Cortex of kidney (tissue), 1 donor: ENCODE data around the gene EXOSC5.
A peak's percentile ranks its signal among the peaks of the same experiment; 100 is the strongest.
"Not testable (repeated sequence)": the region's sequence is repeated elsewhere in the genome, so short reads cannot be mapped to it uniquely, and the experiment has no call there.

ENCODE experiments used
- DNase-seq: peaks from one replicate; lab custom pipeline; 2025; lab: John Stamatoyannopoulos, UW

EXOSC5 gene

DNA sequence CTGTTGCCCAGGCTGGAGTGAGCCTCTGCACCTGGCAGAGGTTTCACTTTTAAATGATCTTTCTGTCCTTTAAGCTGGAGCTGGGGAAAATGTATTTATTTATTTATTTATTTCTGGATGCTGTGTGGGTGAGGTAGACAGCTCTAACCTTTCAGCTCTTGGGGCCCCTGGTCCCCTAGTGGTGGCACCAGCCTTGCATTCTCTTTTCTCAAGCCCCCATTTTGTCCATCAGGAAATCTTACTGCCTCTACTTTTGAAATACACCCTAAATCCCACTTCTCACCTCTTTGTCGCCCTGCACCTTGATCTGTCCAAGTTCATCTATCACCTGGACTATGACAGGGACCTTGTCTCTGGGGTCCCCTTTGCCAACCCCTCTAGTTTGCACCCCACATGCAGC is 31.1 kb downstream of the EXOSC5 start:
- no peak for DNase-seq

DNA sequence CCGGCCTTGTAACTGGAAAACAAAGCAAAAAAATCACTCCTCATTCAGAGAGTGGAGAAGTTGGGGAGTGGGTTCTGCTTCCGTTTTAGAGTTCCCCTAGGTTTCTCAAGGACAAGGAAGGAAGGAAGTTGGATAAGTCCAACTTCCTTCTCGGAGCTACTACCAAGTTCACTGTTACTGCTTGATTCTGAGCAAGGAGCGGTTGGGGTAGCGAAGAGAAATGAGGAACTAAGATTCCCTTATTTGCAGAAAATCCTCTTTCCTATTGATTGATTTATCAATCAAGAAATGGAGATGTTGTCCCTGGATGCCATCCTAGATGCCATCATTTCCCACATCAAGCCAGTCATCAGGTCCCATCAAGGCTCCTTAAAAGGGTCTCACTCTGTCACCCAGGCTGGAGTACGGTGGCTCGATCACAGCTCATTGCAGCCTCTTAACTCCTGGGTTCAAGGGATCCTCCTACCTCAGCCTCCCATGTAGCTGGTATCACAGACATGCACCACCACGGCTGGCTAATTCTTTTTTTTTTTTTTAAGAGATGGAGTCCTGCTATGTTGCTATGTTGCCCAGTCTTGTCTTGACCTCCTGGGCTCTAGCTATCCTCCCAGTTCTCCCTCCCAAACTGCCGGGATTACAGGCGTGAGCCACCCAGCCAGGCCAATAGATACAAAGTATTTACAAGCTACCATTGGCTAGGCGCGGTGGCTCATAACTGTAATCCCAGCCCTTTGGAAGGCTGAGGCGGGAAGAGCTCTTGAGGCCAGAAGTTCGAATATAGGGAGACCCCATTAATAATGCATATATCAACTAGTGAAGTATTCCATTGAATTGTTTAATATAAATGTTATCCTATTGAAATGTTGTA is 32.4 kb downstream of the EXOSC5 start:
- DNase-seq = no peak

DNA sequence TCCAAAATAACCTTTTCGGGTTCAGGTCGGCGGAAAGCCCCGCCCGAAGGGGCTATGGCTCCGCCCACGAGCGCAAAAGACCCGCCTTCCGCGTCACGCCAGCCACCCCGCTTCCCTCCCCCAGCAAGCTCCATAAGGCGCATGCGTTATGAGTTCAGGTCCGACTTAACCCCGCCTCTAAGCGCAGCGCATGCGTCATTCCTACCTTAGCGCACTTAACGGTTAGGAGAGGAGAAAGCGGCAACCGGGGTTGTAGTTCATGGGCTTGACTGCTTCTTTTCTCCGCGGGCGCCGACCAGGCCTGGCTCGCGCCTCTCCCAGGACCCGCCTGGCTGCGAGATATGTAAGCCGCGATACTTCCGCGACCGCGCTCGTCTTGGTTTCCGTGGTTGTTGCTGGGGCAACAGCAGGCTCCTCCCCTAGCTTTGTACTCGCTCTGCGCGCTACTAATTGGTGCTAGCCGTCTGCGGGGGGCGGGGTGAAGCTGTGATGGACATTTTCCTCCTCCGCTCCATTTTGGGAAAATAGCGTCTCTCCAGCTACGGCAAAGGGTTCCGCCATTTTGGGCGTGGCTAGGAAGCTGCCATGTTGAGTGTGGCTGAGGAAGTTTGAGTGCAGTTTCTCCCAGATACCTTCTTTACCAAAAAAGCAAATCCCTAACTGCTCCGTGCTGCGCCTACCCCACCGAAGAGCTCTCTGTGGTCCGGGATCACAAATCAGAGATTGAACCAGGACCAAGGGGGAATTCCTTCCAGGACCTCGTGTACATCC is 33.2 kb downstream of the EXOSC5 start, which contains the start of gene B9D2:
TSS of gene B9D2 (minus strand) at position 397 of the 771 bp plus-strand sequence. CDS start 630 bp downstream, outside the sequence.
- peak; percentile 99 for DNase-seq

DNA sequence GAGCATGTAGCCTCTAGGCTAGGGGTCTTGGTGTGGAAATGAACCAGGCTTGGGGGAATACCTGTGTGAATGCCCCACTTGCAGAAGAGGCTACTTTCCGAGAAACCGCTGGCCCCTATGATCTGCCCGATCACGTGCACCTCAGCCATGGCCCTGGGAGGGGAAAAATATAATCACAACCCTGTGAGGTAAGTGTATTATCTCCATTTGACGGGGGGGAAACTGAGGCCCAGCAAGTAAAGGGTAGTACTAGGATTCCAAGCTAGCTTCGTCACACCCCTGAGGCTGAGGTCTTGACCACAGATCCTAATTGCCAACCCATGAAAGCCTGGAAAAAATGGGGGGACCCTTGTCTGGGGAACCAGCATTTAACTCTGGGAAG is 33.8 kb downstream of the EXOSC5 start:
- DNase-seq = no peak

DNA sequence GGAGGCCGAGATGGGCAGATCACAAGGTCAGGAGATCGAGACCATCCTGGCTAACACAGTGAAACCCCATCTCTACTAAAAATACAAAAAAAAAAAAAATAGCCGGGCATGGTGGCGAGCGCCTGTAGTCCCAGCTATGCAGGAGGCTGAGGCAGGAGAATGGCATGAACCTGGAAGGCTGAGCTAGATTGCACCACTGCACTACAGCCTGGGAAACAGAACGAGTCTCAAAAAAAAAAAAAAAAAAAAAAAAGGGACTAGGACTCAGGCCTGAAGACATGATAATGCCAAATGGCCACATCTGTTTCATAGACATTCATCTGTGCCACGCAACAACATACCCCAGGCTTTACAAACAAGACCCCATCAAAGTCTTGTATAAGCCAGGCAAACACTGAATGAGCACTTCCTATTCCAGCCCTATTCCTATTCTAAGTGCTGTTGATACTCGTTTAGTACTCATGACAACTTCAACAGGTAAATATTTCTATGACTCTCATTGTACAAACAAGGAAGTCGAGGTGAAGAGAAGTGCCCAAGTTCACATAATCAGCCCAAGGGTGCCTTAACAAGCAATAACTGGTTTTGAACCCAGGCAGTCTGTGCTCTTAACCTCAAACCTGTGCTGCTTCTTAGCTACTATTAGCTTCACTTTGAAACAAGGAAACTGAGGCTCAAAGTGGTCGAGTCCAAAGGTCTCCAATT is 34.9 kb downstream of the EXOSC5 start:
- DNase-seq = no peak

DNA sequence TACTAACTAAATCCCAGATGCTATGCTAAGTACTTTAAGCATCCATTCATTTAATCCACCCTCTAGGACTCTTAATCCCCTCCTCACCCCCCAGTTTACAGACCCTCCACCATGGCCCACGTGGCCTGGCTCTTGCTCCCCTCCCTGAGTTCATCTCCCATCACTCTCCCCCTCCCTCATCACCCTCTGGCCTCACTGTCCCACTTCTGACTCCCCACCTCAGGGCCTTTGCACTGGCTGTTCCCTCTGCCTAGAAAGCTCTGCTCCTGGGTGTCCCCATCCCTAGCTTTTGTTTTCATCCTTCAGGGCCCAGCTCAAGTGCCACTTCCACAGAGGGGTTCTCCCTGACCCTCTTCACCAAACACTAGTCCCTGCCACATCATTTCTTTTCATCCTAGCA is 37.4 kb downstream of the EXOSC5 start:
- DNase-seq = no peak

DNA sequence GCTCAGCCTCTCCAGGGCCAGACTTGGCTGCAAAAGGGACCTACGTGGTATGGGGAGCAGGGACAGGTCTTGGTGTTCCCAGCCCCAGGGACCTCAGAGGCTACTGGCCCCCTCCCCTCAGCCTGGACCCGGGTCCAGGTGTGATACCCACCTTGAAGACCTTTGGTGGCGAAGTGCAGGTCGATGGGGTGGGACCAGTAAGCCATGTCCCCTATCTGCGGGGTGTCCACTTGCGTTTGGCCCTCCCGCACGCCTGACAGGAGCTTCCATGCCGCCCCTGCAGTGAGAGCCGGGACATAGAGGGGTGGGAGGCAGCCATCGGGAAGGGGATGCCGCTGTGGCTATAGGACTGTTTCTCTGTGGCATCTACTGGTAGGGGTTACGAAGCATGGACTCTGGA is 39.4 kb downstream of the EXOSC5 start:
- DNase-seq = no peak

DNA sequence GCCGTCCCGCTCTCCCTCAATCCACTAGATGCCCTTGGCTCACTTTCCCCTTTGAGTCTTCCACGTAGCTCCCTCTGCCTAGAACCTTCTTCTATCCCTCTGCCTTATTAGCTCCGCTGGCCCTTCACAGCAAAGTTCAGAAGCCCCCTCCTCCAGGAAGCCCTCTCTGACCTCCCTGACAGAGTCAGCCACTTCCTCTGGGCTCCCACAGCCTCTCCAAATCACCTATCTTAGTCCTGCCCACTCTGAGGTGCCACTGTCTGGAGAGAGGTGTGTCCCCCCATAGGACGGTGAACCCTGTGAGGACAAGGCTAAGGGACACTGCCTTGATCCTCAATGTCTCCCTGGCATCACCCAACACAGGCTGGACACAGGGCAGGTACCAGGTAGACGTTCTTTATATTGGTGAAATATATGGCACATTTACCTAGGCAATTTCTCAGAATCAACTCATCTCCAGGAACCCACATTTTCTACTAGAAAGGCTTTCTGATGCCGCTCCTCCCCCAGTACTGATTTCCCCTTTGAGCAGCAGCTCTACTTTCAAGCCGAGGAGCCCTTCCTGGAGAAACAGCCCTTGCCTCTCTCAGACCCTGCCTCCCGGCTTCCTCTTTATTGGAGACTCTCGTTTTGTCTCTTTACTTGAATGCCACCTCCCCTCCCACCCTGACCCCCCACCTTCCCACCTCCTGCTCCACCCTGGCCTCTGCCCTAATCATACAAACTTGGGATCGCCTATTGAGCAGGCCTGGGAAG is 40.0 kb downstream of the EXOSC5 start:
- DNase-seq = no peak

DNA sequence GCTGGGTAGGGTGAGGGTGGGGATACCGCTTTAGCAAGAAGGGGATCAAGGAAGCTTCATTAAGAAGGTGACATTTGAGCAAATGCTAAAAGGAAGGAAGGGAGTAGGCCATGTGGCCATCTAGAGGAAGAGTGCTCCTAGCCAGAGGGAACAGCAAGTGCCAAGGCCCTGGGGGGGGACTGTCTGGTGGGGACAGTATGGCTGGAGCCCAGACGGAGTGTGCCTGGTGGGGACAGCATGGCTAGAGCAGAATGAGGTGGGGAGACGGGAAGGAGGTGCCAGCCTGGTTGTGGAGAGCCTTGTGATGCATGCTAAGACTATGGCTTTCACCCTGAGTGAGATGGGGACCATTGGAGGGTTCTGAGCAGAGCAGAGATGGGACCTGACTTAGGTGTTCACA is 41.4 kb downstream of the EXOSC5 start:
- DNase-seq = no peak

DNA sequence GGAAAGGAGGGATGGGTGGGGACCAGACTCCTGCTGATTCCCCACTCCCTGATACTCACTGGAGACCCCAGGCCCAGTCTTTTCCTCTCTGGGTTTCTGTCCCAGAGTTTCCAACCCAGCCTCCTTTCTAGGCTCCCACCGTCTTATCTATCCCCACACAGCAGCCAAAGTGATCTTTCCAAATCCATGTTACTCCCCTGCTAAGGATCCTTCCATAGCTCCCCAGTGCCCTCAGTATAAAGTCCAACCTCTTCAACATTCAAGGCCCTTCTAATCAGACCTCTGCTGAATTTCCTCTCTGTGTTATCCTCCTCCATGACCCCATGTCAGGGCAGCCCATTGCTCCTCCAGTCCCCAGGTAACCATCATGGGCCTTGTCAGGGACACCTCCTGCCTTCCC is 42.1 kb downstream of the EXOSC5 start:
- DNase-seq = no peak

DNA sequence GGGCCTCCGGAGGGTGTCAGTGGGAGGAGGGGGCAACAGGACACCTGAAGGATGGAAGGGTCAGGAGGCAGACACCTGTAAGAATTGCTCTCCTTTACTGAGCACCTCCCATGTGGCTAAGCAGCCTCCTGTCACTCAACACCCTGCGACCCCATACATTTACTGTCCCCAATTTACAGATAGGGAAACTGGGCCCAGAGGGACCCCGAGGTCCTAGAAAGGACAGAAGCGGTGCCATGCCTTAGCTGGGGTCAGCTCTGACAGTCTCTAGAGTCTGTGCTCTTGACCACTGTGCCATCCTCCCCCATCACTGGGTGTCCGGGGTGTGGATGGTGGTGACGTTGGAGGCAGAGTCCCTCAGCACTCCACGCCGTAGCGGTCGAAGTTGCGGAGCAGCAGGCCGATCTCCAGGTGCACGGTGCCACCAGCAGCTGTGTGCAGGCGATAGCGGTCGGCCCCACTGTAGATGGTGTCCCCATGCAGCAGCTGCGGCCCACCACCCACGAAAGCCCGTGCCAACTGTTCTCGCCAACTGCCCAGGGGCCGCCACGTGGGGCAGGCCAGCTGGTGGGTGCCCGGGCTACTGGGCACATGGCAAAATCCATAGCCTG is 42.7 kb downstream of the EXOSC5 start:
- DNase-seq = no peak

DNA sequence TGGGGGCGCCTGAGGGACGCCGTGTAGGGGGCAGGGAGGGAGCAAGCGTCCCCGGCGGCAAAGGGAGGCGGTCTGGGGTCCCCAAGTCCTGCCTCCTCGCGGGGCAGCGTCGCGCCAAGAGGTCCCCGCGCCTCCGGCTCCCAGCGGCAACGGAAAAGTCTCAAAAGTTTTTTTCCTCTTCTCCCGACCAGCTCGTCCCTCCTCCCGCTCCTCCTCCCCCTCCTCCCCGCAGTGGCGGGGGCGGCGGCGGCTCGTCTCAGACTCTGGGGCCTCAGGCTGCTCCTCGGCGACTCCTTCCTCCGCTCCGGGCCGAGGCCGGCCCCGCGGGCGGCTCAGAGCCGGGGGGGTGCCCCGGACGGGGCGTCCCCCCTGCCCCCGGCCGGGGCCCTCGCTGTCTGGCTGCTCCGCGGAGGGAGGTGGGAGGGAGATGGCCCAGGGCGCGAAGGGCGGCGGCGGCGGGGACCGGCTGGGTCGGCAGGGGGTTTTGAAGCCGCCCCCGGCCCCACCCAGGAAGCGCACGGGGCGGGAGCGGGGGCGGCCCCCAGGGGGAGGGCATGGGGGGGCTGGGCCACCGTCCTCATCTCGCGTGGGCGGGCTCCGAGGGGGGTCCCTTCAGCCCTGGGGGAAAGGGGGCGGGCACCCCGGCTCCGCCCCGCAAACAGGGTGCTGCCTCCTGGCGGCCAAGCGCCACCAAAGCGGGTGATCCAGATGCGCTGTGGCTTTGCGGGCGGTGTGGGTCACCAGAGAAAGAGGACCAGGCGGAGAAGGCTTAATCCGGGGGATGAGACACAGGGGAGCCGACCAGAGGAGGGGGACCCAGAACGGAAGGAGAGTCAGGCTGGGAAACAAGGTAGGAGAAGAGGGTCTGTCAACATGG is 43.5 kb downstream of the EXOSC5 start, which contains the start of gene TGFB1:
TSS of gene TGFB1 (minus strand) at position 457 of the 877 bp plus-strand sequence. CDS start 878 bp downstream, outside the sequence.
- no peak for DNase-seq

DNA sequence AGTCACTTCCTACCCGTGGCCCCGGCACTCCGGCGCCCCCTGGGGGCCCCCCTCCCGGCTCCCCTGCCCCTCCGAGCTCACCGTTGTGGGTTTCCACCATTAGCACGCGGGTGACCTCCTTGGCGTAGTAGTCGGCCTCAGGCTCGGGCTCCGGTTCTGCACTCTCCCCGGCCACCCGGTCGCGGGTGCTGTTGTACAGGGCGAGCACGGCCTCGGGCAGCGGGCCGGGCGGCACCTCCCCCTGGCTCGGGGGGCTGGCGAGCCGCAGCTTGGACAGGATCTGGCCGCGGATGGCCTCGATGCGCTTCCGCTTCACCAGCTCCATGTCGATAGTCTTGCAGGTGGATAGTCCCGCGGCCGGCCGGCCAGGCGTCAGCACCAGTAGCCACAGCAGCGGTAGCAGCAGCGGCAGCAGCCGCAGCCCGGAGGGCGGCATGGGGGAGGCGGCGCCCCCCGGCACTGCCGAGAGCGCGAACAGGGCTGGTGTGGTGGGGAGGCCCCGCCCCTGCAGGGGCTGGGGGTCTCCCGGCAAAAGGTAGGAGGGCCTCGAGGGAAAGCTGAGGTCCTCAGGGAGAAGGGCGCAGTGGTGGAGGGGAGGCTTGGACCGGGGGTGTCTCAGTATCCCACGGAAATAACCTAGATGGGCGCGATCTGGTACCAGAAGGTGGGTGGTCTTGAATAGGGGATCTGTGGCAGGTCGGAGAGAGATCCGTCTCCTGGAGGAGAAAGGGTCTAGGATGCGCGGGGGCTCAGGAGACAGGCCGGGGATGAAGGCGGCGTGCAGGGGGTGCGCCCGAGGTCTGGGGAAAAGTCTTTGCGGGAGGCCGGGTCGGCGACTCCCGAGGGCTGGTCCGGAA is 44.3 kb downstream of the EXOSC5 start:
- no peak for DNase-seq

DNA sequence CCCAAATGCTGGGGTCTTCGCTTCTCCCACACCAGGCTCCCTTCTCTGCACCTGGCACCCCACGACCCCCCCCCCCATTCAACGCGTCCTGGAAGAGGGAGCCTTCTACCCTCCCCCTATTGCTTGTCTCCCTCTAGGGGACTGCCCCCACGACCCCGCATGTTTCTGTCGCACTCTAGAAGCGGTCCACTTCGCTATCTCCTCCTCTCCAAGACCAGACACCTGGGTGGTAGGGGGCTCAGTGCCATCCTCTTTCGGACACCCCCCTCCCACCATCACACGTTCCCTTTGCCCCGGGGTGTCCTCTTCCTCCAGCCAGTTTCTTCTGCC is 44.9 kb downstream of the EXOSC5 start:
- no peak for DNase-seq

DNA sequence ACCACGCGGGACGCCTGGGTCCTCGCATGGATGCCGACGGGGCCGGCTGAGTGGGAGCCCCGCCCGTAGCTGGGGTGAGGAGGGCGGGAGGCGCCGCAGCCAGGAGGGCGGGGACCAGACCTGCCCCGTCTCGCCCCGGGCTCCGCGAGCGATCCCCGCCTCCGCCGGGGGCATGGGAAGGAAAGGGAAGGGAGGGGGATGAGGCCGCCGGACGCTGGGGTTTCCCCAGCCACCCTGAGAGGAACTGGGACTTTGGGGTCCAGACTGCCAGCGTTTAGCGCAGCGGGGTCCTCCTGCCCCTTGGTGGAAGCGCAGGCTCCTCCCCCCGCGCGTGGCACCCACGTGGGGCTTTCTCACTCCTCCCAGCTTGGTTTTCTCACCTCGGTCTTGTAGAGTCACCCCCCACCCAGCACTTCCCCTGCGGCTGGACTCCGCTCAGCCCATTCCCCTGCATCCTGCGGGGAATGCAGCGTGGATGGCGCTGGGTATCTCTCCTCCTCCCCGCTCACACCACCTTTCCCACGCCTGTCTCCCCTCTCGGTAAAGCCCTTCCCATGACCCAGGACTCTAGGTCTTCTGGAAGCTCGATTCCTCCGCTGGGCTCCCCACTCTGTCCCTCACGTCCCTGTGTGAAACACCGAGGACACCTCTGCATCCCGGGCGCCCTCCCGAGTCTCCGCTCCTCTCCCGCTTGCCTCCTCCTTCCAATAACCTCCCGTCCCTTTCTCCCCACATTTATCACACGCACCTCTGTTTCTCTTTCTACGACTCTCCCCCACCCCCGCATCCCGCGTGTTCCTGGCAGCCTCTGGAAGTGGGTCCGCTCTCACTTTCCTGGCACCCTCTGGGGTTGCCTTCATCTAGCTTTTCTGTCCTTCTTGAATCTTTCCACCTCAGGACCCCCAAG is 45.6 kb downstream of the EXOSC5 start:
- no peak for DNase-seq

DNA sequence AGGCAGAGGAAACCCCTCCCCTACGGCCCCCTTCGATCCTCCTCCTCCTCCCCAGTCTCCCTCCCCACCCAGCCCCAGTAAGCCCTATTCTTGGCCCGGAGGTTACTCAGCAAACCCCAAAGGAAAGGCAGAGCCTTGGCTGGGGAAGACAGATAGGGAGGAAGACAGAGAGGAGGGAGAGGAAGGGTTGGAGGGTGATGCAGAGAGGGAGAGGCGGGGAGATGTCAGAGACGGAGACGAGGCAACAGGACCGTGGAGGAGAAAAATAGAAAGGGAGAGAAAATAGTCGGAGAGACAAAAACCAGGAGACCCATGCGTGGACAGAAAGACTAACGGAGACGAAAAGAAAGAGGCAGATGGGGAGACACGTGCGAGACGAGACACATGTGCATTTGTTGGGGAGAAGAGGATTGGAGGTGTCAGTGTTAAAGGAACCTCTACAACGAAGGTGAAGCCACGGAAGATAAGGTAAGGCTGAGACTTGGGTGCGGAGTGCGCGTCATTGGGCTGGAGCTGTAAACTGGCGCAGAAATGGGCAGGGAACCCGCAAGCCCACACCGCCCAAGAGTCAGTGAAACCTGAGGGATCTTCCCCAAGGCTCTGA is 46.3 kb downstream of the EXOSC5 start:
- no peak for DNase-seq

DNA sequence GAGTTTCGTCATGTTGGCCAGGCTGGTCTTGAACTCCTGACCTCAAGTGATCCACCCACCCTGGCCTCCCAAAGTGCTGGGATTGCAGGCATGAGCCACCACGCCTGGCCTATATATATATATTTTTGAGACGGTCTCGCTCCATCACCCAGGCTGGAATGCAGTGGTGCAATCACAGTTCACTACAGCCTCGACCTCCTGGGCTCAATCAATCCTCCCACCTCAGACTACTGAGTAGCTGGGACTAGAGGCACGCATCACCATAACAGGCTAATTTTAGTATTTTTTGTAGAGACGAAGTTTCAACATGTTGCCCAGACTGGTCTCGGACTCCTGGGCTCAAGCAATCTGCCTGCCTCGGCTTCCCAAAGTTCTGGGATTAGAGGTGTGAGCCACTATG is 50.2 kb downstream of the EXOSC5 start:
- DNase-seq = not testable (repeated sequence)

DNA sequence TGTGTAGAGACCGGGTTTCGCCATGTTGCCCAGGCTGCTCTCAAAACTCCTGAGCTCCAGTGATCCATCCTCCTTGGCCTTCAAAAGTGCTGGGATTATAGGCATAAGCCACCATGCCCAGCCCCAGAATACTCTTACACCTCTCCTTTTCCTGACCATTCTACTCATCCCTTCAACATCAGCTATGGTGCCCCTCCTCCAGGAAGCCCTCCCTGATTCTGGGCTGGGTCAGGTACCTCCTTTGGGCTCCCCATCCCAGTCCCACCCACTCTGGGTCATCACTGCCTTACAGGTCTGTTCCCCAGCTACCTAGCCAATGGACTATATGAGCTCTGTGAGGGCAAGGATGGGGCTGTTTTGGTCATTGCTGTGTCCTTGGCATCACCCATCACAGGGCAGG is 53.0 kb downstream of the EXOSC5 start:
- no peak for DNase-seq
